Activated CD8-positive, alpha-beta T cell treated with anti-CD3 and anti-CD28 coated beads, Interleukin-2, amount 10 ng/mL, durations not matched to agents 7 days and 5 days (primary cell): ENCODE data around the gene WNT10A. TPM values are rescaled to one million over a fixed set of nuclear protein-coding genes. Genes with fewer than 3 reads are reported as not detected.

Experiments used
- ATAC-seq: fragments of 150-1000 bp; cut with Tn5 transposase; one replicate; pipeline ENCODE4 v1.10.0; 2021; ENCODE audit warnings: moderate library complexity
- CTCF ChIA-PET: fragments of 350-600 bp; sonication (Branson Sonifier 250); formaldehyde crosslinking; loops from one replicate; lab custom pipeline; 2021; ENCODE audit warnings: antibody characterized with exemption; lab: Charles Lee
- POLR2A ChIA-PET: fragments of 350-600 bp; sonication (Branson Sonifier 250); formaldehyde crosslinking; loops from one replicate; lab custom pipeline; 2021; ENCODE audit warnings: antibody characterized with exemption; lab: Charles Lee
- DNase-seq: peaks from one replicate; pipeline ENCODE4 v3.0.0-alpha.2; 2020
- H3K27ac Mint-ChIP-seq: one replicate; pipeline ENCODE4 v1.8.0; 2021; ENCODE audit warnings: mild to moderate bottlenecking, mixed read lengths
- H3K27me3 Mint-ChIP-seq: one replicate; pipeline ENCODE4 v1.8.0; 2021; ENCODE audit warnings: low read depth, mixed read lengths
- H3K36me3 Mint-ChIP-seq: one replicate; pipeline ENCODE4 v1.8.0; 2021; ENCODE audit warnings: low read depth, mixed read lengths
- H3K4me1 Mint-ChIP-seq: one replicate; pipeline ENCODE4 v1.8.0; 2021; ENCODE audit warnings: low read depth, mixed read lengths
- H3K4me3 Mint-ChIP-seq: one replicate; pipeline ENCODE4 v1.8.0; 2021; ENCODE audit warnings: mild to moderate bottlenecking, mixed read lengths
- H3K9me3 Mint-ChIP-seq: one replicate; pipeline ENCODE4 v1.8.0; 2022; ENCODE audit warnings: mixed read lengths; ENCODE audit not compliant: insufficient read depth
- total RNA-seq, 2 experiments: library from RNA; stranded (reverse); gene quantifications; one replicate each; pipeline ENCODE4 v1.2.3, GENCODE V29; 2021

WNT10A gene
- total RNA-seq, 2 experiments from 2014 or later = not detected

DNA sequence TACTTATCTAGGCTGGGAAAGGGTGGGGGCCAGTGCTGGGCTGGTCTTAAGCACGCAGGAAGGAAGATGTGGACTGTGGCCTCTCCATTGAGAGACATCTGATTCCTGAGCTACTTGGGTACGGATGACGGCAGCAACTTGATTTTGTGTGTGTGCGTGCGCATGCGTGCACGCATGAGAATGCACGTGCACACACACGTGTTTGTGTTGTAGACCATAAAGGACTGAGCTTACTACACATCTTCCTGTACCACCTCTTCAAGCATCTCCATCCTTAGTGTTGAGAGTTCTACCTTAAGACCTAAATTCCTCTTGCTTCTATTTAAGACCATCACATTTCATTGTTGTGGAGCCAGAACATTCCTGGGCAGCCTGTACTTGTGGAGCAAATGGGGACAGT is 11.6 kb upstream of the WNT10A start:
- ChIA-PET POLR2A (no interaction called here), CTCF (interaction anchor here (1.4 to 22.4 kb wide), 3 partner anchors 8 to 41 kb away, joined by 3 to 930 read pairs (median 6); no protein-coding TSS in a partner anchor)
- H3K9me3 Mint-ChIP-seq = no peaks in the 10 kb centered on the region
- peaks cover 14% of the 10 kb centered on the region for H3K4me1 Mint-ChIP-seq
- no peak overlapping the region for H3K4me3 Mint-ChIP-seq
- no peaks in the 10 kb centered on the region for H3K36me3 Mint-ChIP-seq
- no peak for DNase-seq
- peaks cover 67% of the 10 kb centered on the region for H3K27me3 Mint-ChIP-seq
- no peak for ATAC-seq
- H3K27ac Mint-ChIP-seq = no peak overlapping the region

DNA sequence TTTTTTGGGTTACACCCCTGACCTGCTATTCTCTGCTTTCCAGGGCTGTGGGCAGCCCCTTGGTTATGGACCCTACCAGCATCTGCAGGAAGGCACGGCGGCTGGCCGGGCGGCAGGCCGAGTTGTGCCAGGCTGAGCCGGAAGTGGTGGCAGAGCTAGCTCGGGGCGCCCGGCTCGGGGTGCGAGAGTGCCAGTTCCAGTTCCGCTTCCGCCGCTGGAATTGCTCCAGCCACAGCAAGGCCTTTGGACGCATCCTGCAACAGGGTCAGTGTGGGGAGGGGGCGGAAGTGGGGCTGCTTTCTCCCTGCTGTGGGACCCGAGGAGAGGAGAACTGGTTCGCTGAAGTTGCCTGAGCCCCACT is 9.7 kb upstream of the WNT10A start:
- DNase-seq = no peak
- no peaks in the 10 kb centered on the region for H3K36me3 Mint-ChIP-seq
- H3K4me3 Mint-ChIP-seq = no peak overlapping the region
- H3K4me1 Mint-ChIP-seq = peaks cover 14% of the 10 kb centered on the region
- no peaks in the 10 kb centered on the region for H3K9me3 Mint-ChIP-seq
- POLR2A ChIA-PET = no interaction called here
- no peak for ATAC-seq
- no peak overlapping the region for H3K27ac Mint-ChIP-seq
- peaks cover 81% of the 10 kb centered on the region for H3K27me3 Mint-ChIP-seq
- CTCF ChIA-PET = interaction anchor here (22.4 kb wide), 1 partner anchor 24 kb away, joined by 930 read pairs; no protein-coding TSS in a partner anchor

DNA sequence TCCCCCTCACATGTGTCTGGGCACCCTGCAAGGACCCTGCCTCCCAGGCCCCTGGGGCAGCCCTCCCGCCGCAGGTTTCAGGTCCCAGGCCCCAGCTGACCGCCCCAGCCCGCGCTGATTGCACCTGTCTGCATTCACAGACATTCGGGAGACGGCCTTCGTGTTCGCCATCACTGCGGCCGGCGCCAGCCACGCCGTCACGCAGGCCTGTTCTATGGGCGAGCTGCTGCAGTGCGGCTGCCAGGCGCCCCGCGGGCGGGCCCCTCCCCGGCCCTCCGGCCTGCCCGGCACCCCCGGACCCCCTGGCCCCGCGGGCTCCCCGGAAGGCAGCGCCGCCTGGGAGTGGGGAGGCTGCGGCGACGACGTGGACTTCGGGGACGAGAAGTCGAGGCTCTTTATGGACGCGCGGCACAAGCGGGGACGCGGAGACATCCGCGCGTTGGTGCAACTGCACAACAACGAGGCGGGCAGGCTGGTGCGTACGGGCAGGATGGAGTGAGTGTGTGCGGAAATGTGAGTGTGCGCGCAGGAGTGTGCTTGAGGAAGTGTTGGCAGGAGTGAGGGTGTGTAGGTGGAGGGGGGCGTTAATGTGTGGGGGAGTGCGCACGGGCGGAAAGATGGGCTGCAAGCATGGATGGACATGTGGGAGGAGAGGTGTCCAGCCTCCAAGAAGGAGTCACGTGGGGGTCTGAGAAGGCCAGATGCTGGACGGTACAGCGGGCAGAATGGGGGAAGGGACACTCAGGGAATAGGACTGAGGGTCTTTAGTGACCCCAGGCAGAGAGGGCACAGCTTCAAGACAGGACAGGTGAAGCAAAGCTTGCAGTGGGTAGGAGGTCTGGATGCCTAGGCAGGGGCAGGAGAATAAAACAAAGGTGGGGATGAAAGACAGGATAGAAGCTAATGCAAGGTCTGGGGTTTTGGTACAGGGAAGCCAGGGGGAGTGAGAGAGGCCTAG is 9.0 kb upstream of the WNT10A start:
- no peak for DNase-seq
- ChIA-PET POLR2A (no interaction called here), CTCF (interaction anchor here (1.1 to 22.4 kb wide), 3 partner anchors 16 to 23 kb away, joined by 3 to 930 read pairs (median 4); no protein-coding TSS in a partner anchor)
- Mint-ChIP-seq H3K4me3 (no peak overlapping the region), H3K36me3 (no peaks in the 10 kb centered on the region), H3K9me3 (no peaks in the 10 kb centered on the region), H3K27me3 (peaks cover 78% of the 10 kb centered on the region), H3K4me1 (peaks cover 14% of the 10 kb centered on the region), H3K27ac (no peak overlapping the region)
- peak; percentile 32 for ATAC-seq

DNA sequence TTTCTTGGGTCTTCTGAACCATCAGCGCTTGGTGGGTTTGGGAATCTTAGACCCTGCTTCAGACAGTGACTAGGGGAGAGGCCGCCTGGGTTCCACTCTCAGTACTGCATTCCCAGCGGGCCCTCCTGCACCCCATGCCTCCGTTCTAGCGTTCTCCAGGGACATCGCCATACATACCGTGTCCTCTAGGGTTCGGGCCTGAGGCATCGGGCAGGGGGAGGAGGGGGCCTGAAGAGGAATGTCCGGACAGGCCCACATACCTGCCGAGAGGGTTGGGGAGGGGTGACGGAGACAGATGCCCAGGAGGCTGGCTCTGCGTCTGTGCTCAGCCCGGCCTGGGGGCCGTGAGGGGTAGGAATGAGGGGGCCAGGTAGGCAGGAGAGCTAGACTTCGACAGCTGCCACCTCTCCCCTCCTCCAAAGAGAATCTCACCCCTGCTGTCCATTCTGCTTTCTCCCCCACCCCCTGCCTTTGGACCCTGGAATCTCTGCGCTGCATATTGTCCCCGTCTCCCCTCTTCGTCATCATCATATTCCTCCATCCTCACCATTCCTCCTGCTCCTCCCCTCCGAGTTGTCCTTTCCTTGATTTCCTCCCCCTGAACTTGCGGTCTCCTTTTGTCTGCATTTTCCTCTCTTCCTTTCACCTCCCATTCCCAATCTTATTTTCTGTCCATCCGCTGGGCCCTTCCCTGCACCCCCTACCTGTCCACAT is 7.8 kb upstream of the WNT10A start:
- H3K4me1 Mint-ChIP-seq = peaks cover 20% of the 10 kb centered on the region

DNA sequence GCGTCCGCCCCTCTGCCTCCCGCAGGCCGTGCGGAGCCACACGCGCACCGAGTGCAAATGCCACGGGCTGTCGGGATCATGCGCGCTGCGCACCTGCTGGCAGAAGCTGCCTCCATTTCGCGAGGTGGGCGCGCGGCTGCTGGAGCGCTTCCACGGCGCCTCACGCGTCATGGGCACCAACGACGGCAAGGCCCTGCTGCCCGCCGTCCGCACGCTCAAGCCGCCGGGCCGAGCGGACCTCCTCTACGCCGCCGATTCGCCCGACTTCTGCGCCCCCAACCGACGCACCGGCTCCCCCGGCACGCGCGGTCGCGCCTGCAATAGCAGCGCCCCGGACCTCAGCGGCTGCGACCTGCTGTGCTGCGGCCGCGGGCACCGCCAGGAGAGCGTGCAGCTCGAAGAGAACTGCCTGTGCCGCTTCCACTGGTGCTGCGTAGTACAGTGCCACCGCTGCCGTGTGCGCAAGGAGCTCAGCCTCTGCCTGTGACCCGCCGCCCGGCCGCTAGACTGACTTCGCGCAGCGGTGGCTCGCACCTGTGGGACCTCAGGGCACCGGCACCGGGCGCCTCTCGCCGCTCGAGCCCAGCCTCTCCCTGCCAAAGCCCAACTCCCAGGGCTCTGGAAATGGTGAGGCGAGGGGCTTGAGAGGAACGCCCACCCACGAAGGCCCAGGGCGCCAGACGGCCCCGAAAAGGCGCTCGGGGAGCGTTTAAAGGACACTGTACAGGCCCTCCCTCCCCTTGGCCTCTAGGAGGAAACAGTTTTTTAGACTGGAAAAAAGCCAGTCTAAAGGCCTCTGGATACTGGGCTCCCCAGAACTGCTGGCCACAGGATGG is 7.1 kb upstream of the WNT10A start:
- peaks cover 20% of the 10 kb centered on the region for H3K4me1 Mint-ChIP-seq
- no peak for DNase-seq
- ChIA-PET POLR2A (interaction anchor here (1.1 kb wide), 1 partner anchor 24 kb away, joined by 3 read pairs; no protein-coding TSS in a partner anchor), CTCF (interaction anchor here (0.6 to 22.4 kb wide), 8 partner anchors 13 to 121 kb away, joined by 3 to 930 read pairs (median 41); no protein-coding TSS in a partner anchor)
- H3K4me3 Mint-ChIP-seq = no peak overlapping the region
- no peak for ATAC-seq
- H3K36me3 Mint-ChIP-seq = no peaks in the 10 kb centered on the region
- no peaks in the 10 kb centered on the region for H3K9me3 Mint-ChIP-seq
- H3K27ac Mint-ChIP-seq = no peak overlapping the region
- peaks cover 62% of the 10 kb centered on the region for H3K27me3 Mint-ChIP-seq

More for the DNA sequence above, 7.8 kb upstream of the WNT10A start:
- no peaks in the 10 kb centered on the region for H3K9me3 Mint-ChIP-seq
- no peak for DNase-seq
- ChIA-PET CTCF (interaction anchor here (1.1 to 22.4 kb wide), 7 partner anchors 15 to 122 kb away, joined by 3 to 930 read pairs (median 41); no protein-coding TSS in a partner anchor), POLR2A (no interaction called here)
- H3K36me3 Mint-ChIP-seq = no peaks in the 10 kb centered on the region
- H3K4me3 Mint-ChIP-seq = no peak overlapping the region
- peaks cover 68% of the 10 kb centered on the region for H3K27me3 Mint-ChIP-seq
- ATAC-seq = no peak
- H3K27ac Mint-ChIP-seq = no peak overlapping the region

DNA sequence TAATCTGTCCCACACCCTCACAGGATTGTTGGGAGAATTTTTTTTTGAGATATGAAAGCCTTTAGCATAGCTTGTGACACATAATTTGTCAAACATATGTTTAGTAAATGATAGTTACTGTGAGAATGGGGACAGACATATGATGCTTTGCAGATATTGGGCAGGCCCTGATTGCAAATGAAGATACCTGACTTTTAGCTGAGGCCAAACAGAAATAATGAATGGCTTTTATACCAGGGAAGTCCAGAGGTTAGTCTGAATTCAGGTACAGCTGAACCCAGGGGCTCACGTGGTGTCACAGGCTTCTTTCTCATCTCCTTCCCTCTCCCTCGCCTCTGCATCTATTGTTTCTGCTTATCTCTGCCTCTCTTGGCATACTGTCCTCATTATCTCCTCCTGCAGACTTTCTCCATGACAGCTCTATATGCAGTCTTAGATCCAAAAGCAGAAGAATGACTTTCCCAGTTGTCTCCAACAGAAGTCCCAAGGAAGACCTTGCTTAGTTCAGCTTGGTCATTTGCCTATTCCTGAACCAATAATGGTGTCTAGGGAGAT is 4.9 kb upstream of the WNT10A start:
- H3K9me3 Mint-ChIP-seq = no peaks in the 10 kb centered on the region
- peaks cover 58% of the 10 kb centered on the region for H3K27me3 Mint-ChIP-seq
- DNase-seq (no peak), ATAC-seq (no peak)
- no peak overlapping the region for H3K27ac Mint-ChIP-seq
- H3K36me3 Mint-ChIP-seq = no peaks in the 10 kb centered on the region
- POLR2A ChIA-PET = interaction anchor here (0.7 to 1.5 kb wide), 3 partner anchors 21 to 34 kb away, joined by 3 to 19 read pairs (median 4); no protein-coding TSS in a partner anchor
- H3K4me1 Mint-ChIP-seq = peaks cover 33% of the 10 kb centered on the region
- CTCF ChIA-PET = interaction anchor here (0.6 to 22.4 kb wide), 32 partner anchors 11 to 403 kb away, joined by 3 to 930 read pairs (median 6); partner anchors contain the start of genes CDK5R2, DNAJB2 and WNT6
- H3K4me3 Mint-ChIP-seq = no peak overlapping the region

DNA sequence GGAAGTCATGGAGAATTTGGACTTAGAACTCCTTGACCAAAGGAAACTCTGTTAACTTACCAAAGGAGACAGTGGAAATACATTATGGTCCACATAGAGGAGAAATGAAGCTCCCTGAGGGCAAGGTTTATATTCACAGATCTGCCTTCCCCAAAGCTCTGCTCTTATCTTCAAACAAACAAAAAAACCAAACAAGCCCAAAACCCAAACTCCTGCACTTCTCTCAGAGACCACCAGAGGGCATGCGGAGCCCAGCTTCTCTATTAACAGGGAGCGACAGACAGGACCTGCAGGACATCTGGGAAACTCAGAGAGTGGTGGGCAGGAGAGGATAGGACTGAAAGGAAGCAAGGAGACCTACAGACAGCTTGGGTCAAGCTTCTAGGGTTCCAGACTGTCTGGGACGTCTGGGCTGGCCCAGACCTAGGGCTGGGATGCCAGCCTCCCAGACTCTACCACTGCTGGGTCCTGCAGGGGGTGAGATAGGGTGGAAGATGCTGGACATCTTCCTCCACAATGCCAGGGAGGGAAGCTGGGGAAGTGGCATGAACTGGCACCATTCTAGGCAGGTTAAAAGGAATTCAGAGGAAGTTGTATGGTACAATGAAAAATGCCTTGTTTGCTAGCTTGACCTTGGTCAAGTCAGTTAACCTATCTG is 4.0 kb upstream of the WNT10A start:
- CTCF ChIA-PET = interaction anchor here (0.6 to 22.4 kb wide), 35 partner anchors 9 to 403 kb away, joined by 3 to 930 read pairs (median 6); partner anchors contain the start of genes CDK5R2, DNAJB2 and WNT6
- Mint-ChIP-seq H3K4me3 (no peak overlapping the region), H3K27ac (no peak overlapping the region), H3K9me3 (no peaks in the 10 kb centered on the region), H3K36me3 (no peaks in the 10 kb centered on the region), H3K27me3 (peaks cover 63% of the 10 kb centered on the region), H3K4me1 (peaks cover 31% of the 10 kb centered on the region)
- ATAC-seq (peak; percentile 14), DNase-seq (peak; percentile 76)
- POLR2A ChIA-PET = interaction anchor here (0.7 to 1.7 kb wide), 6 partner anchors 11 to 33 kb away, joined by 3 to 19 read pairs (median 4); no protein-coding TSS in a partner anchor

DNA sequence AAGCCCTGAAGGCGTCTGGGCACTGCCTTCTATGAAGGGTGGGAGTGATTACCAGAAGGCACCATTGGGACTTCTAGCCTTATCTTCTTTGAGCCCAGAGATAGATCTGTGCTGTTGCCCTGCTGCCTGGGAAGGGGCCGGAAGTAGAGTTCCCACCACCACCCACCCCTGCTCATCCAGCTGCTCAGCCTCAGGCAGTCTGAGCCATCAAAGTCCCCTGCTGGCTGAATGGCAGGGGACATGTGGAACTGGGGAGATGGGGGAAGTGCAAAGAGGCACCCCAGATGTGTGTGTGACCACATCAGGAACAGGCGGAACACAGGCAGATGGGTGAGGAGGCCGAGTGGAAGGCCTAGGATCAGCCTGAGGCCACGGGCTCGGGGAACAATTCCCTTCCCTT is 3.3 kb upstream of the WNT10A start:
- Mint-ChIP-seq H3K4me3 (no peak overlapping the region), H3K27me3 (peaks cover 61% of the 10 kb centered on the region), H3K27ac (no peak overlapping the region), H3K9me3 (no peaks in the 10 kb centered on the region), H3K4me1 (peaks cover 25% of the 10 kb centered on the region), H3K36me3 (no peaks in the 10 kb centered on the region)
- DNase-seq = no peak
- no peak for ATAC-seq
- ChIA-PET POLR2A (interaction anchor here (1.1 to 1.7 kb wide), 4 partner anchors 11 to 24 kb away, joined by 3 to 19 read pairs (median 4); no protein-coding TSS in a partner anchor), CTCF (interaction anchor here (0.9 to 22.4 kb wide), 17 partner anchors 9 to 190 kb away, joined by 3 to 930 read pairs (median 12); no protein-coding TSS in a partner anchor)

DNA sequence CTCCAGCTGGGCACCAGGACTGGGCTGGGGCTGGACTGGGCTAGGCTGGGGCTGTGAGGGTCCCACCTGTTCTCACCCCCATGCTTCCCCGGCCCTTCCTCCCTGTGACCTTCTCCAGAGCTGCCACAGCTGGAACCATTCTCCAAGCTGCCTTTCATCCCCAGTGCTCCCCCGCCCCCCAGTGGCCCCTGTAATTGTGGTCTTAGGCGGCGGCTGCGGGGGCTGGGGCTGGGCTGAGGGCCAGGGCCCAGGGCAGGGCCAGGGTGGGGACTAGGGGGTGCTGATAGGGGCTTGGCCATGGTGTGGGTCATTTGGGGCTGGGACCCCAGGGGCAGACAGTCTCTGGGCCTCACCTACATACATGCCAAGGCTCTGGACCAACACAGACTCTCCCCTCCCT is 2.8 kb upstream of the WNT10A start:
- POLR2A ChIA-PET = interaction anchor here (1.7 to 4.2 kb wide), 2 partner anchors 19 to 23 kb away, joined by 3 to 31 read pairs; no protein-coding TSS in a partner anchor
- no peak for DNase-seq
- no peaks in the 10 kb centered on the region for H3K36me3 Mint-ChIP-seq

DNA sequence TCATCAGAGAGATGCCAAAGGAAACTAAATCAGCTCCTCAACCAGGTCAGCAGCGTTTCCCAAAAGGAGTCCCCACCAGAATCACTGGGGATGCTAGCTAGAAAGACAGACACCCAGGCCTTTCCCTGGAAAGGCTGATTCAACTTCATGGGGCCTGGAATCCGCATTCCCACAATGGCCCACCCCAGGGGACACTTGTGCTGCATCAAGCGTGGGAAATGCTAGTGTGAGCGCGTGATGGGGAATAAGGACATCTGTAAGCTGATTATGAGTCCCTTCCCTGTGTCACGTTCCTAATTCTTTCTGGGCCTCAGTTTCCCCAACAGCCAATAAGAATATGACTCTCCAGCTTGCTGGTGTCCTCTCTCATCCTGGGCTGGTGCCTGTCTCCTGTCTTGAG is 2.2 kb upstream of the WNT10A start:
- Mint-ChIP-seq H3K4me3 (no peak overlapping the region), H3K27me3 (peaks cover 59% of the 10 kb centered on the region)

More for the DNA sequence above, 2.8 kb upstream of the WNT10A start:
- no peak for ATAC-seq
- CTCF ChIA-PET = interaction anchor here (1.0 to 22.4 kb wide), 7 partner anchors 9 to 117 kb away, joined by 3 to 930 read pairs (median 41); no protein-coding TSS in a partner anchor
- Mint-ChIP-seq H3K4me3 (no peak overlapping the region), H3K27ac (no peak overlapping the region), H3K4me1 (peaks cover 25% of the 10 kb centered on the region), H3K9me3 (no peaks in the 10 kb centered on the region), H3K27me3 (peaks cover 61% of the 10 kb centered on the region)

More for the DNA sequence above, 2.2 kb upstream of the WNT10A start:
- ATAC-seq (no peak), DNase-seq (no peak)
- H3K27ac Mint-ChIP-seq = no peak overlapping the region
- no peaks in the 10 kb centered on the region for H3K36me3 Mint-ChIP-seq
- POLR2A ChIA-PET = interaction anchor here (1.7 to 4.2 kb wide), 2 partner anchors 18 to 22 kb away, joined by 3 to 31 read pairs; no protein-coding TSS in a partner anchor
- CTCF ChIA-PET = interaction anchor here (1.0 to 22.4 kb wide), 6 partner anchors 8 to 31 kb away, joined by 3 to 930 read pairs (median 38); no protein-coding TSS in a partner anchor
- no peaks in the 10 kb centered on the region for H3K9me3 Mint-ChIP-seq
- peaks cover 24% of the 10 kb centered on the region for H3K4me1 Mint-ChIP-seq
